GM18526 (cell line): Measurements from ENCODE around the gene ALDH16A1.

ENCODE experiments used
- POLR2A ChIP-seq: IDR thresholded peaks from 3 replicates; pipeline ENCODE4 v1.6.1; 2011; ENCODE audit not compliant: insufficient read length; ENCODE audit errors: extremely low read depth

The ALDH16A1 gene

GRCh38 chr19:49442771-49443365 is 10.2 kb upstream of the ALDH16A1 start:
- no peak for TF ChIP-seq POLR2A

- no peak for TF ChIP-seq POLR2A
These were observed 9.5 kb upstream of the ALDH16A1 start for GRCh38 chr19:49443366-49444099.

- no peak for TF ChIP-seq POLR2A
These were observed 7.0 kb upstream of the ALDH16A1 start for GRCh38 chr19:49445997-49446396.

GRCh38 chr19:49447485-49448431 is 5.3 kb upstream of the ALDH16A1 start:
- TF ChIP-seq POLR2A = no peak

- TF ChIP-seq POLR2A = no peak
These were observed 4.6 kb upstream of the ALDH16A1 start for GRCh38 chr19:49448432-49448786.

- no peak for TF ChIP-seq POLR2A
These were observed 2.6 kb upstream of the ALDH16A1 start for GRCh38 chr19:49450405-49450804.

- peak; percentile 68 for TF ChIP-seq POLR2A
These were observed 1.4 kb upstream of the ALDH16A1 start, which contains the start of gene PIH1D1 for GRCh38 chr19:49451430-49452181. TSS of gene PIH1D1 (minus strand) at chr19:49451814. CDS start at chr19:49451574, 240 bp downstream.

- TF ChIP-seq POLR2A = no peak
These were observed 774 bp downstream of the ALDH16A1 start for GRCh38 chr19:49453757-49454240.

- no peak for TF ChIP-seq POLR2A
These were observed 2.7 kb downstream of the ALDH16A1 start for GRCh38 chr19:49455773-49456172.

GRCh38 chr19:49456326-49456725 is 3.3 kb downstream of the ALDH16A1 start:
- no peak for TF ChIP-seq POLR2A

GRCh38 chr19:49458567-49458903 is 5.5 kb downstream of the ALDH16A1 start:
- no peak for TF ChIP-seq POLR2A

GRCh38 chr19:49459388-49459787 is 6.4 kb downstream of the ALDH16A1 start:
- TF ChIP-seq POLR2A = no peak

GRCh38 chr19:49461656-49462055 is 8.6 kb downstream of the ALDH16A1 start:
- no peak for TF ChIP-seq POLR2A

- TF ChIP-seq POLR2A = no peak
These were observed 9.5 kb downstream of the ALDH16A1 start for GRCh38 chr19:49462492-49462891.
